HG03460 (cell line): ENCODE data around the gene SUMO3.
A peak's percentile ranks its signal among the peaks of the same experiment; 100 is the strongest.

Experiments
- ATAC-seq: cut with Tn5 transposase; IDR thresholded peaks from one replicate; pipeline ENCODE4 v1.9.1; 2021; ENCODE audit not compliant: unreplicated experiment

SUMO3 gene

DNA sequence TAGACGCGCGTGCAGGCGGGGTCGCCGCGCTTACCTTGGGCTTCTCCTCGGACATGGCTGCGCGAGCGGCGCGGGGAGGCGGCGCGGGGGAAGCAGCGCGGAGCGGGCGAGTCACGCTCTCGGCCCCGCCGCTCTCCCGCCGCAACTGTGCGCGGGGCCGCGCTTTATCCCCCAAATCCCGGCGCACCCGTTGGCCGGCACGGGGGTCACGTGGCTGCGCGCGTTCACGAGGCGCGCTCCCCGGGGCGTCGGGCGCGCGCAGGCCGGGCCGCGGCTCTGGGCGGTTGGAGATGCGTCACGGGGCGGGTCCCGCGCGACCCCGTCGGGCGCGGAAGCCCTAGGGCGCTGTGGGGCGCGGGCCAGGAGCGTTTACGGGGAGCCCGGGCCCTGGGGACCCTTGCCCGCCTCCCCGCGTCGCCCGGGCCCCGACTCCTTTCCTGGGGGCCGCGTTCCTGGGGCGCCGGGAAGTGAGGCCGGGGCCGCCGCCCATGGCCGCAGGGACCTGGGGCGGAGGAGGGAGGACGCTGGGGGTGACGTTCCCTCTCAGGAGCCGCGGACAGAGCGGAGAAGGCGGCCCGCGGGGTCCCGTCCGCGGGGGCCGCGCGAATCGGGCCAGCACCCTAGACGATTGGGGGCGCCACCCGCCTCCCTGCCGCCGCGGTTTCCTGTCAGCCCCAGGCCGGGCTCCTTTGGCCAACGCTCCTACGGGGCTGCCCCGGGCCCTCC, at the start of gene SUMO3:
TSS of gene SUMO3 (minus strand) at position 149 of the 726 bp plus-strand sequence. CDS start at position 55, 94 bp downstream.
- ATAC-seq, result peak; percentile 47

DNA sequence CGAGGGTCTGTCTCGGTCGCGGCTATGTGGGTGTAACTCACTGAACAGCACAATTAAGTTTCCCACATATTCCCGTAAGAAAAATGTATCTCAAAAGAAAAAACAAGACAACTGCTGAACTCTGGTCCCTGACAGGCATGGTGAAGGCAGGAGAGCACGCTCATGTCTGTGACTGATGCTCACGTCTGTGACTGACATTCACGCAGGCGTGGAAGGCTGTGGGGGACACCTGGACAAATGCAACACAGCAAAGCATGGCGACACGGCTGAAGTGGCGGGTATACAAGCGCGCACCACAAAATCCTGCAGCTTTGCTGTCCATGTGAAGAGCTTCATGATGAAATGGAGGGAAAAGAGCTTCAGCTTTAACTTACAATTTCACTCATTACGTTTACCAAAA, 49.6 kb upstream of the SUMO3 start:
- no peak for ATAC-seq

DNA sequence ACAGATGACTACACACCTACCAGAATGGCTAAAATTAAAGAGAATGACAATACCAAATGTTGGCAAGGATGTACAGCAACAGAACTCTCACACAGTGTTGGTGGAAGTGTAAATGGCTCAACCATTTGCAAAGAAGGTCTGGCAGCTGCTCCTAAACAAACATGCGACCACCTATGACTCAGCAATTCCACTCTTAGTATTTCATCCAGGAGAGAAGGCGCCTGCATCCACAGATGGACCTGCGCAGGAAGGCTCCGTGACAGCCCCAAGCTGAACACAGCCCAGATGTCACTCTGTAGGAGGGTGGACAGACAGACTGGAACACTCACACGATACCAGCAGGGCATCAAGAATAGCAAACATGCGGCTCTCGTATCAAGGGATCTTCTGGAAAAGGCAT, 48.9 kb upstream of the SUMO3 start:
- ATAC-seq, result no peak

DNA sequence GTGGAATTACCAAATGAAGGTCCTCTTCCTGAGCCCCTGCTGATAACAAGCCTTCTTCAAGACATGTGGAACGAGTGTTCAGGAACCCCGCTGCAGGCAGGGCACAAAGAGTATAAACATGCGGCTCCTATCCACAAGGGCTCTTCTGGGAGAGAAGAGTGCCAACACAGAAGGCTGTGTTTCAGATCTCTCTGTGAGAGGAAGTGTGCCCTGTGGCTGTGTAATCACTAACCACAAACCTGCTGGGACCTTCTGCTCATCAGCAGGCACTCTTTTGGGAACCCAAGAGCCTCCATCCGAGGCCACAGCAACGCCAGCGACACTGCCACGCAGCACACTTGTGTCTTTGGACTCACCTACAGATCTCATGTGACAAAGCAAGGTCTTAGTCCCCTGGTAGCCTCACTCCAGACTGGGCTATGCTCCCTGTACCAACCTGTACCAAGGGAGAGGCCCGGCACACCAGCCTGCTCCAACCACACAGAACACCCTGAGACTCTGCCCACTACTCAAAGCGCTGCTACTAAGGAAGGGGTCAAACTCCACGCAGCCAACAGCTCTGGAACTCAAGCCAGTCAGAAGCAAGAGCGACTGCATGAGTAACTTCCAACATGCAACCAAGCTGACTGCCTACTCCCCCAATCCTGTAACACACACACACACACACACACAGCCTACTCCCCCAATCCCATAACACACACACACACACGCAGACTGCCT, 47.9 kb upstream of the SUMO3 start:
- no peak for ATAC-seq

DNA sequence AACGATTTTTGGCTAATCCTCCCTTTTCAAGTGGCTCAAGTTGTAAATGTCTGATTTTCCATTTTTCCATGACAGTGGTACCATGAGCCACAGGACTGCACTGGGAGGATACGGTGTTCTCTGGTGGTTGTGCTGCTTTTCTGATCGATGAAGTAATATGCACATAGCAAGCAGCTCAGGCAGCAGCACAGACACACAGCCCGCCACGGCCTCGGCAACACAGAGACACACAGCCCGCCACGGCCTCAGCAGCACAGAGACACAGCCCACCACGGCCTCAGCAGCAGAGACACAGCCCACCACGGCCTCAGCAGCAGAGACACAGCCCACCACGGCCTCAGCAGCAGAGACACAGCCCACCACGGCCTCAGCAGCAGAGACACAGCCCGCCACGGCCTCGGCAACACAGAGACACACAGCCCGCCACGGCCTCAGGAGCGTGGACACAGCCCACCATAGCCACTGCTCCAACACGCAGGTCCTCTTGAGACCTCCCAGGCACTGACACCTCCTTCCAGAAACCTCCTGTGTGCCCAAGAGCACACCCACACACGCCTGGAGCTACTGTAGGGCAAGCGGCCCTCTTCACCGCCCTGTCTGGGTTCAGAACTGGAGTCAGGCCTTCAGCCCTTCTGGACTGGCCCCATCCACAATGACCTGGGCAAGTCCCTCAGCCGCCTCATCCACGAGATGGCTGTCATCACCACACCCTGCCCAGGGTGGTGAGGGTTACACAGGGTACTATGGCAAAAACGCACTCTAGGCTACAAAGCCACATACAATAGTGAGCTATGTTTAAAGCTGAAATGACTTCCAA, 45.2 kb upstream of the SUMO3 start:
- ATAC-seq, result no peak

DNA sequence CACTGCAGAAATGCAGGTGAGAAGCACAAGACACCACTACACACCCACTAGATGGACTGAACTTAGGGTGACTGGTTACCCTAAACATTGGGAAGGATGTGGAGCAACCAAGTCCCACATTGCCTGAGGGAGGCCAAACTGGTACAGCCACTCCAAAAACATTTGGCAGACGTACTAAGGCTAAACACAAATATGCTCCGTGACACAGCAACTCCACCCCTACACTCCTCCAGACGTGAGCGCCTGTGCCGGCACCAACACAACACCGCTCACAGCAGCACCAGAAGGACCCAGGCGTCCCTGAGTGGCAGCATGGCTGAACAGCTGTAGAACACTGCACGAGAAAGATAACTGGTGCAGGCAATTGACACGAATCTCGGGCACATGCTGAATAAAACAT, 40.9 kb upstream of the SUMO3 start:
- no peak for ATAC-seq

DNA sequence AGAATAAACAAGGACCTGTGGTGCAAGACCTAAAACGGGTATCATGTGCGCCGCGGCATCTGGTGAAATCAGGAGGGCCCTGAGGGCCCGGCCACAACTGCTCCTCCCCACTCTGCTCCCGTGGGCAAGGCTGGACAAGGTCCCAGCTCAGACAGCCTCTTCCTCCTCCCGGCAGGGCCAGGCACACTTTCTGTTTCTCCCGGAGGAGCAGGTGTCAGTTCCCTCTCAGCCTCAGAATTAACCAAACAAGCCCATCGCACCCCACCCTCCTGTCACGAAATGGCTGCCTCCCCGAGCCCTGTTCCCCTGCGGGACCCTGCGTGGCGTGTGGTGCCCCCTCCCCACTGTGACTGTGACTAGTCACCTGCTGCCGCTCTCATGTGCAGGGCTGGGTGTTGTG, 40.4 kb upstream of the SUMO3 start:
- no peak for ATAC-seq

DNA sequence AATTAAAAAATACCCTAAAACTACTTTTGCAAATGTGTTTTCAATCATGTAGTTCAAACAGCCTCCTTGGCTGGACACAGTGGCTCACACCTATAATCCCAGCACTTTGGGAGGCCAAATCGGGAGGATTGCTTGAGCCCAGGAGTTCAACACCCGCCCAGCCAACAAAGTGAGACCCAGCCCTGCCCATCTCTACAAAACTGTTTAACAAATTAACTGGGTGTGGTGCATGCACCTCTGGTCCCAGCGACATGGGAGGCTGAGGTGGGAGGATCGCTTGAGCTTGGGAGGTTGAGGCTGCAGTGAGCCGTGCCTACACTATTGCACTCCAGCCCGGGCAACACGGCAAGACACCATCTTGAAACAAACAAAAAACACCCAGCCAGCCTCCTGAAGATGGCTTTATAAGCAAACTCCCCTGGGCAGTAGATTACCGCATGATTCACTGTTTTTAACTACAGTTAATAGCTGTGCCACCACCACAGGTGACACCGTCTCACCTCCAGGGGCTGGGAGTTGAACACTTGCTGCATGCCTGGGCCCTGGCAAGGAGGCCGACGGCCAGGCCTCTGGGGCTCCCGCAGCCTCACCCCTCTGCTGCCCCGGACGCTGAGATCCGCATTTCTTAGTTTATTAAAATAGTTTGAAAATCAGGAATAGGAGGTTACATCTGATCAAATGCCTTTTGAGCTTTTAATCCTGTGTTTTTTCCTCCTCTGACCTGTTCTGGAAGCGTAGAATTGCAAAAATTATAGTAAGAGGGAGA, 39.4 kb upstream of the SUMO3 start:
- ATAC-seq, result no peak

DNA sequence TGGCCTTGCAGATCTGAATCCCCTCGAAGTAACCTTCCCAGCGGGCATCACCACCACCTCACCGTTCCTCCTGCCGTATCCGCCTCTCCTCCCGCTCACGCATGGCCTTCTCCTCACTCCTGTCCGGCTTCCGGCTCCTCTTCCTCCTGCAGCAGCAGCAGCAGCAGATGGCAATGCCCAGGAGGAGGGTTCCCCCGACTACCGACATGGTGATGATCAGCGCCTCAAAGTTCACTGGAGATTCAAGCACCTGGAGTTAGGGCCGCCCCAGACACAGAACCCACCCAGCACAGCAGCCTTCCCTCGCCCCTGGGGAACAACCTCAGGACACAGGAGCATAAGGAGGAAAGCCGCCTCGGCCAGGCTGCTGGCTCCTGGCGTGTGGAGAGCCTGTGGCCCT, 38.3 kb upstream of the SUMO3 start:
- ATAC-seq, result no peak

DNA sequence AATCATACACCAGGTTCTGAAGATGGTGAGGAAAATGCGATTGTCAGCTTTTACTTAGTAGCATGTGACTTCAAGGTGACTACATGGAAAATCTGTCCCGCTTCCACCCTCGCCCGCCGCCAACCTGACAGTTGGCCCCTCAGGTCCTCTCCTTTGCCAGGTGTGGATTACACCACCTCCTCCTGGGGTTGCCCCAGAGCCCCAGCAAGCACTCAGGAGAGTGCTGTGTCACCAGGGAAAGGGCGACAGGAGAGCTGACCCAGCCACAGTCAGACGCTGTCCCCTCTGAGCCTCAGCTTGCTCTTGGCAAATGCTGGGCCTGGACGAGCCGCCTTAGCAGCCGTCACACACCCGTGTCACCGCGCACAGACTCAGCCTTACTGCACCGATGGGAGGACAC, 37.7 kb upstream of the SUMO3 start:
- ATAC-seq, result no peak

DNA sequence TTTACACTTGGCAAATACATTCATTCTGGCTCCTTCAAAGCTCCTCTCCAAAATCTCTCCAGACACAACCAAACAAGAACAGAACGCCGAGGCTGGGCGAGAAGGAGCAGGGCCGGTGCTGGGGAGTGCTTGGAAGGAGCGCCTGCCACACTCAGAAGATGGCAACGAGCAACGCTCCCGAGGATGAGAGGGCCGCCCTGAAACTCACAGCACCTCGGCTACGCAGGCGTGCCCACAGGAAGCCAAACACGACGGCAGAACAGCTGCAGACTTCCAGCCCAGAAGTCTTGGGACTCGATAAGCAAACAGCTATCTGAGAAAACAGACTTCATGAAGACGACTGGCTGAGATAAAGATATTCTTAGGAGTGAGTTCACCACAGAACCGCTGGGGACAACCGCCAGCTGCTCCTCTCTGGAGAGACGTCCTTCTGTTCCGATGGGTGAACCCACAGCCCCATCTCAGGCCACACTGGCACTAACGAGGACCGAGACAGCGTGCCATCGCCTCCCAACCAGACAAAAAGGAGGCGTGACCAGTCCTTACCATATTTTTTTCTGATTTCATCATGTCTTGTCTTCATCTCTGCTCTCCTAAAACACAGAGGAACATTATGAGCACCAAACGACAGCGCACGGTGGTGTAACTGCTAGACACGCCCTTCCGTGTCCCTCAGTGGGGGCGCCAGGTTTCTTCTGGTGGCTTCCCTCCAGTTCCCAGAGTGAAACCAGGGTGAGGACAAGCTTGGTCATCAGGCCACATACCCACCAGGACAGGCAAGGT, 37.0 kb upstream of the SUMO3 start:
- ATAC-seq, result no peak

DNA sequence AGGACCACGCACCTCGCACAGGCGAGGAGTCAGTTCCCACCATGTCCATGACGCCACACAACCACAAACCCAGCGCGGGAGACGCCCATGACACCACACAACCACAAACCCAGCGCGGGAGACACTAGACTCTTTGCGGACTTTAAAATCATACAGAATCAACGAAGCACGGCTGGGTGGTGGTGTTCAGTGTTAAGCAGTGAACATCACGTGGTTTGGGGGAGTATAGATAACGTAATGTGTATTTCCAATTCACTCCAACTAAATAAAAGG, 36.5 kb upstream of the SUMO3 start:
- no peak for ATAC-seq

DNA sequence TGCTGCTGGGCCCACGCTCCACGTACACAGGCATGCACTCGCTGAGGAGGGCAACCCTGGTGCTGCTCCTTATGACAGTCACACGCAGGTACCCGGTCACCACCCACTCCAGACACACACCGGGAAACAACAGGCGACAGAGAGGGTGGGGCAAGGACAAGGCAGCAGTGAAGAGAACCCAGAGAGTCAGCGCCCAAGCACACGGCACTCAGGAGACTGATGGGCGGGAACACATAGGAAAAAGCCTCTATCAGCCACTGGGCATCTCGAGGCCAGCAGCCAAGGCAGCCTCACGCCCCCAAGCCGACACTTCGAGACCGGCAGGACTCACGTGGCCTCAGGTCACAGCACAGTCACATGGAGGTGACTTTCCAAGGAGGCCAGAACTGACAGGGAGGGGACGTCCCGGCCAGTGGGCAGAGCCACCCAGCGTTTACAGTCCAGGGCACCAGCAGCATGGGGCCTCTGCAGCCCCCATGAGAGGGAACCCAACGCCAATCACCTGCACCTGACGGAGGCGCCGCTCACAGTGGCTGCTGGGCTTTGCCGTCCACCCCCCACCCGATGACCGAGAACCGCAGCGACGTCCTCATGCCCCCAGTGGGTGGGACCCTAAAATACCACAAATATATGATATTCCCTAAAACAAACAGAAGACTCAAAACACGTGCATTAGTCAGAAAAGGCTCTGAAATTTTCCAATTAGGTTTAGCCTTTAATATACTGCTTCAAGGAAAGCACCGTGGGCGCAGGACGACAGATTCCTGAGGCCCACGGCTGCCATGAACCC, 35.9 kb upstream of the SUMO3 start:
- no peak for ATAC-seq

DNA sequence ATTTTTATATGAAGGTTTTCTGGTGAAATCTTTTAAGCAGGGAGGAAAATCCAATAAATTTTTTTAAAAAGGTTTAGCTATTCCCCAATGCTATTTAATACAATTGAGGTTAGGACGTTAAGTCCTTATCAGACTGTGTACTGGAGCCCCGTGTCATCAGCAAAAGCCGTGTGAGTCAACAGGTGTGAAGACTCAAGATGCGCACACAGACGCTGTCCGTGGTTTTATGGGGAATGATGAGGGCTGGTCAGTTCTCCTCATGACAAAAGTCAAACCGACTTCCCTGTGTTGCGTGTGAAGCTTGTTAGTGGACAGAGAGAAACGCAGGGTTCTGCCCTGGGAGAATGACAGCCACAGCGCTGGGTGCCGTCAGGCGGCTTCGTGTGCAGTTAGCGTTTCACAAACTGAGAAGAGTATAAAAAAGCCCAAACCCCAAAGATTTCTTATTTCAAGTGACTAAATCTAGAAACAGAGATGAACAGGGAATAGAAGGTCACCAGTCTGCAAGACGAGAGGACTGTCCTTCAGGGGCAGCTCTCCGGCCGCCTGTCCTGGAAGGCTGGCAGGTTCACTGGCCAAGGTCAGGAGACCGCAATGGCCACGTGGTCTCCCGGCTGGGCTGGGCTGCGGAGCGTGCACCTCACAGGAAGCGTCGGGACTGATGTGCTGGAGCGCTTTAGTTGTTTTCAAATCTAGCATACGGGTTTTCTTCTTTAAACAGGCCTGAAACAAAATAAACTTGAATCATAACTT, 33.2 kb upstream of the SUMO3 start:
- no peak for ATAC-seq

DNA sequence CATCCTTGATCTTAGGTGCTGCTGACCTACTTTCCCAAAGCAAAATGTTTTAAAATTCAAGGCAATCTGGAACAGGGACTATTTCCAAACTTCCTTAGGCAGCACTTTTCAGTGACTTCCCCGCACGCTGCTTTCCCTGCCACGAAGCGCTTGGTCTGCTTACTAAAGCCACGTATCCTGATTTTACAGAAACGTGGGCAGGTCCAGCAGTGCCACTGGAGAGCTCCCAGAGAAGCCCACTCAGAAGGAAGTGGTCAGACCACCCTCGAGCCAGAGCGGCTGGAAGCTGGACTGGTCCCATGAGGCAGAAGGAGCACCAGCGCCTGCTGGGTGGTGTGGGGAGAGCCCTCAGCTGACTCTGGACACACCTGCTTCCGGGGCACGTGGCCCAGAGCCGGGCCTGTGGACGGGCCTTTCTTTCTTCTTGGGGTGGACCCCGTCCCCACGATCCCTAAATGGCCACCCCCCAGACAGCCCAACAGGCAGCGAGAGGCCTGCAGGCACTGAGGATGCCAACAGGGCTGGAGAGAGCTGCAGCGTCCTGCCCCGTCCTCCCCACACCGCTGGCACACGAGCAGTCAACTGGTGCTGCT, 32.4 kb upstream of the SUMO3 start:
- ATAC-seq, result no peak

DNA sequence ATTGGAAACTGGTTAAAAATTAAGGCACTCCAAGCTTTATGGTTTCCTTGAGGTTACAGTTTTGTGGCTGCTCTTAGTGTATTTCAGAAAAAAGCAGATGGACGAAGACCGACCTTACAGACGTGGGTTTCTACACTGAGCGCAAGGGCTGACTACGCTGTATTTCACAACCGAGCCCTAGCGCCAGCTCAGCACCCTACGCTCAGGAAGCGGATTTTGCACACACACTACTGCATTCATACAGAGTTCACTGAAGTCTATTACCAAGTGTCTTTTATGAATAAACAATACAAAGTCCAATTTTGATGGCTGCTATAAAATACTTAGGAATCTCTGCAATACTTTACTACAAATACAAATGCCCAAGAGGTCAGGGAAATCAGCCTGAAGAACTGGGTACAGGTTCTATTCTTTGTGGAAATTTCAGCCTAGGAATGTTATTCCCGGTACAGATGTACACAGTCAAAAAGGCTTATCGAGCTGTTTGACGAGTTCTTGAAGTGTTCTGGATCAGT, 31.8 kb upstream of the SUMO3 start:
- ATAC-seq, result no peak

DNA sequence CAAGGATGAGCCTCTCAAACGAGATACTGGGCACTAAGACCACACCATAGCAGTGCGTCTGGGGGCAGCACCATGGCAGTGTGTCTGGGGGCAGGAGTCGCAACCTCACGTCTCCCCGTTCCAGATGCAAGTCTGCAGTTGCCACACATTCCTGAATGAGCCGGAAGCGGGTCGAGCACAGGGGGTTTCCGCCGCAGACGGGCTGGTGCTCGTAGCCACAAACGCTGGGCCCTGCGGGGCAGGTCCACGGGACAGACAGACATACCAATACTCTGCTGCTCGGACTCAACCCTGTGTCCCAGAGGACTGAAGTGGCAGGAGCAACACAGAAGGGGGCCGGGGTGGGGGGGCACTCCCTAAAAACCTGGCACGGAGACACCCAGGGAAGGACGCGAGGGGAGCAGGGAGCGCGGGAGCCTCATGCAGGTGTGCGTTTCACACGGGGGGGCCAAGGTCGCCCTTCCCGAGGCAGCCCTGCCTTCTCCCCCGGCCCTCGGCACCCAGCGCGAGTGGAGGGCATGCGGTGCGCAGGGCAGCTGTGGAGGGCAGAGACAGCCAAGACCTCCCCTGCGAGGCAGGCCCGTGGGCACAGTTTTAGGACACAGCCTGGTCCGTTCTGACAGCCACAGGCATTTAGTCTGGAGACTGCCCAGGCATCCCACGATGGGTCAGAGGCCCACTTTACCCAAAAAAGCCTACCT, 31.1 kb upstream of the SUMO3 start:
- ATAC-seq, result no peak
